ENCODE measurements around the gene BNIP5.
"Not testable (repeated sequence)": the region's sequence is repeated elsewhere in the genome, so short reads cannot be mapped to it uniquely, and the experiment has no call there.

Gene BNIP5

GRCh38 chr6:36343109-36343680 lies 6.5 kb upstream of the BNIP5 start:
- H3K4me3 ChIP-seq (ENCODE audit: low read depth, low read length), result no peak overlapping the region
- no peak for TF ChIP-seq CTCF (conservative IDR thresholded peaks at IDR 0.05; ENCODE audit: low read depth, low read length)
- DNase-seq (ENCODE audit: low read depth), result no peak

GRCh38 chr6:36340618-36341454 lies 4.1 kb upstream of the BNIP5 start:
- peak; percentile 98 for TF ChIP-seq CTCF (conservative IDR thresholded peaks at IDR 0.05; ENCODE audit: low read depth, low read length)
- peak; percentile 76 for DNase-seq (ENCODE audit: low read depth)
- H3K4me3 ChIP-seq (ENCODE audit: low read depth, low read length), result peak overlapping the region; percentile 27

- no peak for DNase-seq (ENCODE audit: low read depth)
- H3K4me3 ChIP-seq (ENCODE audit: low read depth, low read length), result no peak overlapping the region
- TF ChIP-seq CTCF (conservative IDR thresholded peaks at IDR 0.05; ENCODE audit: low read depth, low read length), result no peak
These were observed 3.6 kb upstream of the BNIP5 start for GRCh38 chr6:36340306-36340617.

GRCh38 chr6:36339146-36339545 lies 2.5 kb upstream of the BNIP5 start:
- no peak for DNase-seq (ENCODE audit: low read depth)
- no peak for TF ChIP-seq CTCF (conservative IDR thresholded peaks at IDR 0.05; ENCODE audit: low read depth, low read length)
- no peak overlapping the region for H3K4me3 ChIP-seq (ENCODE audit: low read depth, low read length)

- not testable (repeated sequence) for DNase-seq (ENCODE audit: low read depth); H3K4me3 ChIP-seq (ENCODE audit: low read depth, low read length)
These were observed 1.5 kb upstream of the BNIP5 start for GRCh38 chr6:36338223-36338622.

GRCh38 chr6:36337814-36338213 lies 1.1 kb upstream of the BNIP5 start:
- DNase-seq (ENCODE audit: low read depth), result no peak
- TF ChIP-seq CTCF (conservative IDR thresholded peaks at IDR 0.05; ENCODE audit: low read depth, low read length), result no peak
- H3K4me3 ChIP-seq (ENCODE audit: low read depth, low read length), result no peak overlapping the region

- H3K4me3 ChIP-seq (ENCODE audit: low read depth, low read length), result no peak overlapping the region
- DNase-seq (ENCODE audit: low read depth), result no peak
- no peak for TF ChIP-seq CTCF (conservative IDR thresholded peaks at IDR 0.05; ENCODE audit: low read depth, low read length)
These were observed 429 bp downstream of the BNIP5 start for GRCh38 chr6:36336208-36336710.

All from choroid plexus epithelial cell (primary cell).